HepG2 (cell line): ENCODE data around the gene TCF25. TPM values are rescaled to one million over a fixed set of nuclear protein-coding genes. Genes with fewer than 3 reads are reported as not detected.

Source experiments
- AHR ChIP-seq: IDR thresholded peaks from 2 replicates; pipeline ENCODE4 v1.6.1; 2018; ENCODE audit warnings: missing genetic modification reagents, missing compliant biosample characterization
- ARID2 ChIP-seq: sonication (generic); formaldehyde crosslinking; IDR thresholded peaks from 2 replicates; pipeline ENCODE4 v1.8.1; 2022; ENCODE audit warnings: mild to moderate bottlenecking, missing genetic modification reagents, borderline replicate concordance
- ATF7 ChIP-seq, 2 experiments: fragments of 450-650 bp in 1 of 2; sonication (generic) in 1 of 2; formaldehyde crosslinking in 1 of 2; IDR thresholded peaks; 2 replicates each; pipeline versions ENCODE4 v1.4.0 to v1.6.1; 2016 to 2020; ENCODE audit warnings: antibody characterized with exemption in 1 of 2, mild to moderate bottlenecking in 1 of 2, missing genetic modification reagents in 1 of 2
- CENPX ChIP-seq: sonication (generic); formaldehyde crosslinking; IDR thresholded peaks from 2 replicates; pipeline ENCODE4 v1.9.0; 2021; ENCODE audit warnings: mild to moderate bottlenecking, missing genetic modification reagents, moderate library complexity
- EEA1 ChIP-seq: sonication (generic); formaldehyde crosslinking; IDR thresholded peaks from 2 replicates; pipeline ENCODE4 v1.5.1; 2020; ENCODE audit warnings: mild to moderate bottlenecking, missing genetic modification reagents, borderline replicate concordance
- ESRRA ChIP-seq: sonication (generic); formaldehyde crosslinking; IDR thresholded peaks from 2 replicates; pipeline ENCODE4 v1.5.1; 2020; ENCODE audit warnings: mild to moderate bottlenecking, low read depth, missing genetic modification reagents
- GABPB1 ChIP-seq: IDR thresholded peaks from 2 replicates; pipeline ENCODE4 v1.6.1; 2016; ENCODE audit warnings: mild to moderate bottlenecking, missing genetic modification reagents, moderate library complexity, missing compliant biosample characterization
- NFKB2 ChIP-seq: sonication (generic); formaldehyde crosslinking; IDR thresholded peaks from 2 replicates; pipeline ENCODE4 v1.4.0; 2020; ENCODE audit warnings: missing genetic modification reagents, borderline replicate concordance
- NR2F1 ChIP-seq, 2 experiments: fragments of 450-650 bp in 1 of 2; formaldehyde crosslinking in 1 of 2; IDR thresholded peaks; 2 replicates each; pipeline versions ENCODE4 v1.5.0 to v1.6.1; 2016 to 2020; ENCODE audit warnings: mild to moderate bottlenecking in 1 of 2, missing compliant biosample characterization in 1 of 2, missing genetic modification reagents in 1 of 2, moderate library complexity in 1 of 2
- SYNCRIP ChIP-seq: fragments of 200-400 bp; formaldehyde crosslinking; IDR thresholded peaks from 2 replicates; pipeline ENCODE4 v1.6.1; 2018; ENCODE audit warnings: mild to moderate bottlenecking, low read depth, low read length; ENCODE audit not compliant: insufficient read depth
- TAF15 ChIP-seq: fragments of 200-400 bp; formaldehyde crosslinking; IDR thresholded peaks from one replicate; pipeline ENCODE4 v1.6.1; 2018; ENCODE audit warnings: mild to moderate bottlenecking, low read depth, low read length; ENCODE audit not compliant: poor library complexity, severe bottlenecking
- TCF7 ChIP-seq: sonication (generic); IDR thresholded peaks from 2 replicates; pipeline ENCODE4 v1.6.1; 2016; ENCODE audit warnings: antibody characterized with exemption, low read depth
- XRCC5 ChIP-seq: fragments of 200-400 bp; formaldehyde crosslinking; optimal IDR thresholded peaks from 2 replicates; pipeline ENCODE3; 2017; ENCODE audit warnings: mild to moderate bottlenecking, low read length
- ZBTB21 ChIP-seq: sonication (generic); formaldehyde crosslinking; IDR thresholded peaks from 2 replicates; pipeline ENCODE4 v1.4.0; 2020; ENCODE audit warnings: missing genetic modification reagents
- ZNF180 ChIP-seq: sonication (generic); formaldehyde crosslinking; IDR thresholded peaks from 2 replicates; pipeline ENCODE4 v1.4.0; 2020; ENCODE audit warnings: low read depth, missing genetic modification reagents, borderline replicate concordance
- ZNF253 ChIP-seq: sonication (generic); formaldehyde crosslinking; IDR thresholded peaks from 2 replicates; pipeline ENCODE4 v1.8.0; 2022; ENCODE audit warnings: mild to moderate bottlenecking, missing genetic modification reagents, borderline replicate concordance
- ZNF543 ChIP-seq: sonication (generic); formaldehyde crosslinking; IDR thresholded peaks from 2 replicates; pipeline ENCODE4 v1.4.0; 2020; ENCODE audit warnings: mild to moderate bottlenecking, missing genetic modification reagents
- ZNF614 ChIP-seq: IDR thresholded peaks from 2 replicates; pipeline ENCODE4 v1.6.1; 2018; ENCODE audit warnings: missing biosample characterization, missing genetic modification reagents, inconsistent platforms, borderline replicate concordance
- ZNF768 ChIP-seq: sonication (generic); formaldehyde crosslinking; IDR thresholded peaks from 2 replicates; pipeline ENCODE4 v1.4.0; 2020; ENCODE audit warnings: missing genetic modification reagents
- ZSCAN20 ChIP-seq: sonication (generic); formaldehyde crosslinking; IDR thresholded peaks from 2 replicates; pipeline ENCODE4 v1.4.0; 2020; ENCODE audit warnings: missing genetic modification reagents, mild to moderate bottlenecking, borderline replicate concordance
- polyA plus RNA-seq, 8 experiments: library from polyadenylated mRNA; depleted of rRNA in 3 of 8; stranded (reverse) in 7 of 8; unstranded in 1 of 8; fragments of >200 nt; fragmentation: Illumina TruSeq in 4 of 8; extraction: Trizol in 4 of 8; gene quantifications; 2 replicates each; pipeline versions ENCODE4 v1.2.1 to v1.2.3, GENCODE V29; 2011 to 2016; ENCODE audit warnings: low read depth in 4 of 8, missing spikeins in 1 of 8, mixed read lengths in 1 of 8; ENCODE audit not compliant: insufficient read depth in 1 of 8
- total RNA-seq, 5 experiments: library from RNA; depleted of rRNA; stranded (reverse); fragments of >200 nt; fragmentation: Illumina TruSeq; extraction: Trizol; gene quantifications; 2 replicates each; pipeline ENCODE4 v1.2.3, GENCODE V29; 2016; ENCODE audit warnings: low read depth in 1 of 5
- TF ChIP-seq, protein P1 (sequence below): sonication (generic); formaldehyde crosslinking; IDR thresholded peaks from 2 replicates; pipeline ENCODE4 v1.5.1; 2020; ENCODE audit warnings: mild to moderate bottlenecking, moderate library complexity, missing genetic modification reagents
- TF ChIP-seq, protein P2 (sequence below): IDR thresholded peaks from 2 replicates; pipeline ENCODE4 v1.6.1; 2016; ENCODE audit warnings: mild to moderate bottlenecking
- TF ChIP-seq, protein P3 (sequence below): sonication (generic); formaldehyde crosslinking; IDR thresholded peaks from 2 replicates; pipeline ENCODE4 v1.4.0; 2020; ENCODE audit warnings: mild to moderate bottlenecking, missing genetic modification reagents
- TF ChIP-seq, protein P4 (sequence below): IDR thresholded peaks from 2 replicates; pipeline ENCODE4 v1.6.1; 2018; ENCODE audit warnings: missing genetic modification reagents, mild to moderate bottlenecking, missing compliant biosample characterization

The TCF25 gene
- total and polyA plus RNA-seq, 2 of the 13 experiments (the other 11 are each of a cell fraction or from before 2014, with no cell fraction given) = 138 to 206 TPM

DNA sequence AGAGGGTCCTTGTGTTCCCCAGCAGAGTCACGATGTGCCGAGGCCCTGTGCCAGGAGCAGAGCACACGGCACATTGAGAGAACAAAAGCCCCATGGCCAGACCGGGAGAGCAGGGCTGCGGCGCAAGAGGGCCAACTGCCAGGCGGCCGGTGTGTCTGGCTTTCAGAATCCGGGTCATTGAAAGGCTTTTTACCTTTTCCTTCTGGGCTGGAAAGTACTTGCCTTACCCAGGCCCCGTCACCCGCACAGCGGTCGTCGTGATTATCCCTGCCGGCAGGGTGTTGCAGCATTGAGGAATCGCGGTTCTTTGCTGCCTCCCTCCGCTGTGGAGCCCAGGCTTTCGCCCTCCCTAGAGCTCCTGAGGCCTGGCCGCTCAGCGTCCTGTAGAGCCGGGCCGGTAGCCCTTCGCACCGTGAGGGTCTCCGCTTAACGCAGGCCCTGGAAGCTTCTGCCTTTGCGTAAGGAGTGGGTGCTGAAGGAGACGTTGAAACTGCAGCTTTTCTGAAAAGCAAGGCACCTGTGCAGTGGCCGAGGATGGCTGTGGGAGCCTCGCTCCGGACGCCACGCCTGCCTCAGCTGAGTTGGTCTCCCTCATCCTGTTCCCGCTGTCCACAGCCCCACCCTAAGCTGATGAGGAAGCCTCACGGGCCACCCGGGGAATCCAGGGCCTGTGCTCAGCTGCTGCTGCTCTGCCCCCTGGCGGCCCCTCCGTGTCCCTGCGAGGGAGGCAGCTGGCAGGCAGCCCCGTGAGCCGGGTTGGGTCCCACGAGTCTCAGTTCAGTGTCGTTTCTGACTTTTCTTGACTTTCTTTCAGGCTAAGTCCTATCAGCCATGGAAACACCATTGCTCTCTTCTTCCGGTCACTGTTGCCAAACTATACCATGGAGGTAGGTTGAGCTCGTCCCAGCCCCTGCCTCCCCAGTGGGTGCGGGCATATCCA is 36.7 kb downstream of the TCF25 start (continued):
- peak; percentile 95 for TF ChIP-seq XRCC5
- no peak for TF ChIP-seq NR2F1 (CRISPR knock-in tag; IDR thresholded peaks at IDR 0.05)
- TF ChIP-seq, protein P1, sequence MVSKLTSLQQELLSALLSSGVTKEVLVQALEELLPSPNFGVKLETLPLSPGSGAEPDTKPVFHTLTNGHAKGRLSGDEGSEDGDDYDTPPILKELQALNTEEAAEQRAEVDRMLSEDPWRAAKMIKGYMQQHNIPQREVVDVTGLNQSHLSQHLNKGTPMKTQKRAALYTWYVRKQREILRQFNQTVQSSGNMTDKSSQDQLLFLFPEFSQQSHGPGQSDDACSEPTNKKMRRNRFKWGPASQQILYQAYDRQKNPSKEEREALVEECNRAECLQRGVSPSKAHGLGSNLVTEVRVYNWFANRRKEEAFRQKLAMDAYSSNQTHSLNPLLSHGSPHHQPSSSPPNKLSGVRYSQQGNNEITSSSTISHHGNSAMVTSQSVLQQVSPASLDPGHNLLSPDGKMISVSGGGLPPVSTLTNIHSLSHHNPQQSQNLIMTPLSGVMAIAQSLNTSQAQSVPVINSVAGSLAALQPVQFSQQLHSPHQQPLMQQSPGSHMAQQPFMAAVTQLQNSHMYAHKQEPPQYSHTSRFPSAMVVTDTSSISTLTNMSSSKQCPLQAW (CRISPR knock-in tag) = peak; percentile 79
- peak; percentile 16 for TF ChIP-seq TAF15
- TF ChIP-seq, protein P2, sequence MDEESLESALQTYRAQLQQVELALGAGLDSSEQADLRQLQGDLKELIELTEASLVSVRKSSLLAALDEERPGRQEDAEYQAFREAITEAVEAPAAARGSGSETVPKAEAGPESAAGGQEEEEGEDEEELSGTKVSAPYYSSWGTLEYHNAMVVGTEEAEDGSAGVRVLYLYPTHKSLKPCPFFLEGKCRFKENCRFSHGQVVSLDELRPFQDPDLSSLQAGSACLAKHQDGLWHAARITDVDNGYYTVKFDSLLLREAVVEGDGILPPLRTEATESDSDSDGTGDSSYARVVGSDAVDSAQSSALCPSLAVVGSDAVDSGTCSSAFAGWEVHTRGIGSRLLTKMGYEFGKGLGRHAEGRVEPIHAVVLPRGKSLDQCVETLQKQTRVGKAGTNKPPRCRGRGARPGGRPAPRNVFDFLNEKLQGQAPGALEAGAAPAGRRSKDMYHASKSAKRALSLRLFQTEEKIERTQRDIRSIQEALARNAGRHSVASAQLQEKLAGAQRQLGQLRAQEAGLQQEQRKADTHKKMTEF (CRISPR knock-in tag) = peak; percentile 52; the same call in 1 of the 2 replicates
- peak; percentile 55; the same call in 1 of the 2 replicates for TF ChIP-seq NFKB2 (CRISPR knock-in tag)
- 0 out of 2 replicates have a peak, but pooled peaks have one; percentile 60 for TF ChIP-seq ZSCAN20 (CRISPR knock-in tag)
- TF ChIP-seq AHR = 0 out of 2 replicates have a peak, but pooled peaks have one; percentile 28
- TF ChIP-seq, protein P3, sequence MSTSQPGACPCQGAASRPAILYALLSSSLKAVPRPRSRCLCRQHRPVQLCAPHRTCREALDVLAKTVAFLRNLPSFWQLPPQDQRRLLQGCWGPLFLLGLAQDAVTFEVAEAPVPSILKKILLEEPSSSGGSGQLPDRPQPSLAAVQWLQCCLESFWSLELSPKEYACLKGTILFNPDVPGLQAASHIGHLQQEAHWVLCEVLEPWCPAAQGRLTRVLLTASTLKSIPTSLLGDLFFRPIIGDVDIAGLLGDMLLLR (CRISPR knock-in tag) = peak; percentile 31; the same call in 1 of the 2 replicates
- TF ChIP-seq EEA1 (CRISPR knock-in tag) = peak; percentile 78
- no peak for TF ChIP-seq ATF7 (IDR thresholded peaks at IDR 0.05)
- TF ChIP-seq ATF7 (CRISPR knock-in tag; IDR thresholded peaks at IDR 0.05) = no peak
- TF ChIP-seq TCF7 = no peak
- TF ChIP-seq ZNF253 (CRISPR knock-in tag) = 0 out of 2 replicates have a peak, but pooled peaks have one; percentile 39
- TF ChIP-seq ZNF614 (CRISPR knock-in tag) = peak; percentile 69; the same call in 1 of the 2 replicates
- TF ChIP-seq ZNF543 (CRISPR knock-in tag) = no peak
- TF ChIP-seq, protein P4, sequence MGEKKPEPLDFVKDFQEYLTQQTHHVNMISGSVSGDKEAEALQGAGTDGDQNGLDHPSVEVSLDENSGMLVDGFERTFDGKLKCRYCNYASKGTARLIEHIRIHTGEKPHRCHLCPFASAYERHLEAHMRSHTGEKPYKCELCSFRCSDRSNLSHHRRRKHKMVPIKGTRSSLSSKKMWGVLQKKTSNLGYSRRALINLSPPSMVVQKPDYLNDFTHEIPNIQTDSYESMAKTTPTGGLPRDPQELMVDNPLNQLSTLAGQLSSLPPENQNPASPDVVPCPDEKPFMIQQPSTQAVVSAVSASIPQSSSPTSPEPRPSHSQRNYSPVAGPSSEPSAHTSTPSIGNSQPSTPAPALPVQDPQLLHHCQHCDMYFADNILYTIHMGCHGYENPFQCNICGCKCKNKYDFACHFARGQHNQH (CRISPR knock-in tag) = peak; percentile 57; the same call in 1 of the 2 replicates
- TF ChIP-seq SYNCRIP = no peak
- TF ChIP-seq ZNF768 = 0 out of 2 replicates have a peak, but pooled peaks have one; percentile 4
- TF ChIP-seq ESRRA (CRISPR knock-in tag) = 0 out of 2 replicates have a peak, but pooled peaks have one; percentile 13
- TF ChIP-seq CENPX (CRISPR knock-in tag) = no peak
- TF ChIP-seq GABPB1 (CRISPR knock-in tag) = peak; percentile 58
- TF ChIP-seq ZNF180 (CRISPR knock-in tag) = no peak
- no peak for TF ChIP-seq ARID2
- TF ChIP-seq ZBTB21 (CRISPR knock-in tag) = no peak
